Upper lobe of left lung (tissue), 4 donors: Measurements from ENCODE around the gene GPA33.

Experiments used
- CTCF ChIP-seq, 6 experiments: fragments of 450-650 bp in 4 of 6; fragments of 200-600 bp in 2 of 6; sonication (generic) in 2 of 6; IDR thresholded peaks; one replicate each; pipeline ENCODE4 v1.5.1; 2016 to 2019; ENCODE audit warnings: antibody characterized with exemption in 6 of 6
- EP300 ChIP-seq, 4 donors: sonication (generic); formaldehyde crosslinking; IDR thresholded peaks; one replicate each; pipeline ENCODE4 v1.5.1; 2017; ENCODE audit warnings: antibody characterized with exemption in 4 of 4, control low read depth in 2 of 4
- POLR2A ChIP-seq, 4 donors: fragments of 450-650 bp; IDR thresholded peaks; one replicate each; pipeline ENCODE4 v1.5.1; 2016 to 2017; ENCODE audit warnings: antibody characterized with exemption in 4 of 4, mild to moderate bottlenecking in 2 of 4
- POLR2AphosphoS5 ChIP-seq, 2 donors: sonication (generic); formaldehyde crosslinking; IDR thresholded peaks; one replicate each; pipeline ENCODE4 v1.5.1; 2017; ENCODE audit warnings: antibody characterized with exemption in 2 of 2

DNA sequence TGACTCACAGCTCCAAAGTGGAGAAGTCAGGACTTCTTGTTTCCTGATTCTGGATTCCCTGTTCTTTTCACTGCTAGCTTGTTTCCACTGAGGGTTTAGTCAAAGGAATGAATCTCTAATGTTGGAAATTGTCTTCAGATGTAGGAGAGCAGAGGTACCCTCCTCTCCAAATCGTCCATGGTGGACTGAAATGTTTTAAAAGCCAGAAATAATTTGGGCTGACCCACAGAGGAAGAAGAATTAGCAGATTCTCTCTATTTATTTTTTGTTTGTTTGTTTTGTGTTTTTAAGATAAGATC lies 30.4 kb downstream of the GPA33 start:
- TF ChIP-seq POLR2AphosphoS5 (IDR thresholded peaks at IDR 0.05) (no peak), CTCF (IDR thresholded peaks at IDR 0.05) (no peak), POLR2A (IDR thresholded peaks at IDR 0.05) (no peak), EP300 (IDR thresholded peaks at IDR 0.05) (no peak)
